DMS114 treated with DMSO at 0.1 percent for 48 hours (cell line): ENCODE measurements around the gene SPRY1.
A peak's percentile ranks its signal among the peaks of the same experiment; 100 is the strongest.

Source experiments
- DNase-seq: peaks from one replicate; lab custom pipeline; 2025; ENCODE audit not compliant: unreplicated experiment; lab: John Stamatoyannopoulos, UW

SPRY1 gene

DNA sequence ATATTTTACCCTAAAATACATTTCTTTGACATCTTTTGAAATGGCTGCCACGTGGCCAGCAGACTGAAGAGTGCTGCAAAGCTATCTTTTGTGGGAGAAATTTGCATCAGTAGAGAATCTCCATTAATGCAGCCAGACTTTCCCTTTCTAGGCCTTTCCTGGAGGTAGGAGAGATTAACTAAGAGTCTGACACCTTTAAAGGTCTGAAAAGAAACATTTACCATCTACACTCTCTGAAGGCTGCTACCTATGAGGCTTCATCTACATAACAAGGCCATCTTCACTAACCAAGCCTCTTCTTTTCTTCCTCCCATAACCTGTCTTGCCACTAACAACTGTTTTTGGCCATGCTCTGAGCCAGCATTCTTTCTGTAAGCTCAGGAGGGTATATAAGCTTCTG, 17.8 kb upstream of the SPRY1 start:
- no peak for DNase-seq

DNA sequence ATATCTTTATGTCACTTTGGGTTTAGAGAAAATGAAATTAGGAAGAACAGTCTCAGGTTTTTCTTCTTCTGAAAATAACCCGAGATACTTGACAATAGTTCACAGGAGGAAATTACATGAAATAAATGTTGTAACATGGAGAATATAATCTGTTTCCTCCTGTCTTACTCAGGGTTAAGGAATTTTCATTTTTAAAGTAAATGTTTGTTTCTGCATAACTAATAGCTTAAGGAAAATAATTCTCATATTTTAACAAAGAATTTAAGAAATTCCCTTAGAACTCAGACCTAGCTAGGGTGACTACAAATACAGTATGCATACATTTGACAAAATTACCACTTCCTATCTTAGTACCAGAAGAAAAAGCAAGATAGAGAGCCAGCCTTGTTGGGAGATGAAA, 17.2 kb upstream of the SPRY1 start:
- no peak for DNase-seq

DNA sequence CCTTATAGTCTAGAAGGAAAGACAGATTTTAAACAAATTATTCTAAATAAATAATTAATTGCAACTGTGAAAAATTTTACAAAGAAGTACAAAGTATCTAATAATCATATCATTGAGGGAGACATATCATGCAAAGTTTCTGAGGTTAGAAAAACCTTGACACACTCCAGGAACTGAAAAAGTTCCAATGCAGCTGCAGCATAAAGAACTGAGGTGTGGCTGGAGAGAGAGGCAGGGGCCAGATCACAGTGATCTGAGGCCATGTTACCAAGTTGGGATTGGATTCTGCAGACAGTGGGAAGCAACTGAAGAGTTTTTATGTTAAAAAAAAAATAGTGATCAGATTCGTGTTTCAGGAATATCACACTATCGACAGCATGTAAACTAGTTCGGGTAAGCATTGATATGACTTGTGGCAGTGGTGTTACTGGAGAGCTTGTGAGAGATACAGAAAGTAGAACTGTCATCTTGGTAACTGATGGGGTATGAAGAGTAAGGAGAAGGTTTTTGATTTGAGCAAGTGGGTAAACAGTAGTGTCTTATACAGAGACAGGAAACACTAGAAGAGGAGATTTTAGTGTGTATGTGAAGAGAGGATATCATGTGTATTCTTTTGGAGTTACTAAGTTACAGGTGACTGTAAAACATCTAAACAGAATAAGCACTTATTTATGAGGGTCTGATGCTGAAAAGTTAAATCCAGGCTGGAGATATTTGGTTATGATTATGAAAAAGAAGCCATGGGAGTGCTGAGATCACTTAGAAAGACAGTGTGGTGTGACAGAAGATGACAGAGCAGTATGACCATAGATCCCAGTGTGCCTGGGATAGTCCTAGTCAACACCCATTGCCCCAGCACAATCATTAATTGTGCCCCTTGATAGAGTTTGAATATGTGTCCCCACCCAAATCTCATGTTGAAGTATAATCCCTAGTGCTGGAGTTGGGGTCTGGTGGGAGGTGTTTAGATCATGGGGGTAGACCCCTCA, 15.6 kb upstream of the SPRY1 start:
- DNase-seq, result no peak

DNA sequence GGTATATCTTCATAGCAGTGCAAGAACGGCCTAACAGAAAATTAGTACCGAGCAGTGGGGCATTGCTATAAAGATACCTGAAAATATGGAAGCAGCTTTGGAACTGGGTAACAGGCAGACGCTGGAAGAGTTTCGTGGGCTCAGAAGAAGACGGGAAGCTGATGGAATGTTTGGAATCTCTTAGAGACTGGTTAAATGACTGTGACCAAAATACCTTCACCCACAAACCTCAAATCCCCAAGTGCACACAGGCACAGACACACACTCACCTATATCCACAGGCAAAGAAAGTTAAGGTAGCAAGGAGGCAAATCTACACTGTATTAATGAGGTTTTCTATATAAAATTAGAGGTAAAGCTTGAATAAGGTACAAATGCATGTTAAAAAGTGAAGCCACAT, 14.6 kb upstream of the SPRY1 start:
- no peak for DNase-seq

DNA sequence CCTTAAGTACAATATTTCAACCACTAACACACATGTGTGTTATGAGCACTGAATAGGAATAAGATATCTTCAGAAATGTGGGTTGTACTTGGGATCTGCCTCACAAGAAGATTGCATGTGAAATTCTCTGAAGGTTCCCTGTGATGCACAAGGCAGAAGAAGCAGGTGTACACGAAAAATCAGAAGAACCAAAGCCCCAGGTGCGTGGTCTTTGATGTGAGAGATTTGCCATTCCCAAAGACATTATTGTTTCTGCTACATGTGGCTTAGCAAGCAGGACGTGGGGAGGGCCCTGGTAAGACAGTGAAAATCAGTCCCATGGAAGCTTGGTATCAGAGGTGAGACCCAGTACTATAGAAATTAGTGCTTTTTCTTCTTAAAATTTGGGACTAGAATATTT, 13.0 kb upstream of the SPRY1 start:
- DNase-seq, result no peak

DNA sequence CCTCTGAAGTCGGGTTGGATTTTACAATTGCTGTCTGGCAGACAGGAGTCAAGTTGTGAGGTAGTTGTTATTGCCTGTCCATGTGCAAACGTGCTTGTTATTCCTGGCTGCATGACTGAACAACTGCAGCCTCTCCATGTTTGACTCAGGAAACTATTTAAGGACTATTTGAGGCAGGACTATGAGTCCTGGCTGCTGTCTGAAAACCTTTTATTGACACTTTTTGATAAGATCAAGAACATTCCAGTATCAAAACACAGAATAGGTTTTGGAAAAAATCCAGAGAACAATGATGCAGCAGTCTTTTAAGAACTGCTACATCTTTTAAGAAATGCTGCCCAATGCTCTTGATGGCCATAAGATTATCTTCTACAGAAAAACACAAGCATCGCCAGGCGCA, 10.0 kb upstream of the SPRY1 start:
- no peak for DNase-seq

DNA sequence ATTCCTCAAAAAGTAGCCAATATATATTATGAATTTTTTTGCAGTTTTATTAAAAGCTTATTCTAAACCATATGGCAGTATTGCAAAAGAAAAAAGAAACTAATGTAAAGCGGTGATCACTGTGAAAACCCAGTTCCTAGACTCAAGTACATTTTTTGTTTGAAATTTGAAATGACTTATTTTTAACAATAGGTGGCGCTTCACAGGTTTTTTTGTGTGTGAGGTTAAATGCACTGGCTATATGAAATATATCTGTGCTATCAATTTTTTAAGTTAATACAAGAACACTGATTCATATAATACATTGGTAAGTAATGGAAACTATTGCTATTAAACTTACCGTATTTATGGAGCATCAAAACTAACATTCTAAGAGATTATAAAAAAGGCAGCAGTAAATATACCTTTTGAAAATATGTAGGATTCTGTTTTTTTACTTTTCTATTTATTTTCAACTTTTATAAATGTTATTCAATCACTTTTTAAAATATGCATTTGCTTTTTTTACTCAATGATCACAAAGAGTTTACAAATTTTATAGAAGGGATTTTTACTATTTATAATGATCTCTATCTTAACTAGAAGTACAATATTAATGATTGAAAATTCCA, 5.6 kb upstream of the SPRY1 start:
- DNase-seq, result peak; percentile 21

DNA sequence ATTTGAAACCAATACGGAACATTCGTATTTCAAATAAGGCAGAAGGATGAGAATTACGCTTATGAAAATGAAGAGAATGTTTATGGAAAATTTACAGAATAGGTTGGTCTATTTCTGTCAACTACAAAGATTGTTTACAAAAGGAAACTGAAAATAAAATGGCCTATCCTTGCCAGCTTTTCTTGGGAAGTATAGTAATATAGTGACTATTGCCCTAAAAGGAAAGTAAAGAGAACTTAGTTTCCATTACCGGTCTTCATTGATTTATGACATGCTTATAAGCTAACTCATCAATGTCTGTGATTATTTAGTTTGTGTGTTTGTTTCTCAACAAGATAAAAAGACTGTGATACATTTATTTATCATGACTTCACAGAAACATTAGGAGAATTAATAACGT, 2.9 kb upstream of the SPRY1 start:
- no peak for DNase-seq

DNA sequence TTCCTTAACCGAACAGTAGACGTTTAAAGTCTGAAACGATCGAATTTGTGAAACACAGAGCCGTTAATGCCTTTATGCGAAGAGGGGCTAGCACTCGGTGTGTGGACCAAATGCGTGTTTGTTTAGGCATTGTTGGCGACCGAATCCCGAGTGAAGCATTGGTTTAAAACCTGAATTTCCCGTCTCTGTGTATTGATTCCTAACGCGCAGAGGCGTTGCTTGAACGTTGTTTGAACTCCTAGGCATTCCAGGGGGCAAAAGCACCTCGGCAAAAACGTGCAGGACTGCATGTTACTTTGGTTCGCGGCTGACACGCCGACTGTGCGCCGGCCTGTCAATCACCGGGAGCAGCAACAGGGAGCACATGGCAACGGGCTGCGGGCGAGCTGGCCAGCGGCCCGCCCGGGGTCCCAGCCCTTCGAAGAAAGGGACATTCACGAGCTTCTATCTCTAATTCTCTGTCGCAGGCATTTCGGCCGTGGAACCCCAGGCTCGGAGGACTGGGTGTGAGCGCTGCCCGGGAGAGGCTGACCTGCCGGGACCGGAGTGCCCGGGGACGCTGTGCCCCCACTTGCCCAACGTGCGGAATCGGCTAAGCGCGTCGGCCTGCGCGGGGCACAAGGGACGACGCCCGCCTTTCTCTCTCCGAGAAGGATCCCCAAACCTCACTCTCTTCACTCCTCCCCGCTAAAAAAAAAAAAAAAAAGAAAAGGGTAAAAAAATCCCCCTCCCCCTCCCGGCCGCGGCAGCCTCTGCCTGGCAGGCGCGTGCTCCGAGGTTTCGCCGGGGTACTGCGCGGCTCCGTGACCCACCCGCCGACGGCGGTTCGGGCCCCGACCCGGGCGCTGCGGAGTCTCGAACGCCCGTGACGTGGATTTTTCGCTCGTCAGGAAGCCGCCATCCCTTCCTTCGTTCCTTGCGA, 810 bp downstream of the SPRY1 start:
- no peak for DNase-seq

DNA sequence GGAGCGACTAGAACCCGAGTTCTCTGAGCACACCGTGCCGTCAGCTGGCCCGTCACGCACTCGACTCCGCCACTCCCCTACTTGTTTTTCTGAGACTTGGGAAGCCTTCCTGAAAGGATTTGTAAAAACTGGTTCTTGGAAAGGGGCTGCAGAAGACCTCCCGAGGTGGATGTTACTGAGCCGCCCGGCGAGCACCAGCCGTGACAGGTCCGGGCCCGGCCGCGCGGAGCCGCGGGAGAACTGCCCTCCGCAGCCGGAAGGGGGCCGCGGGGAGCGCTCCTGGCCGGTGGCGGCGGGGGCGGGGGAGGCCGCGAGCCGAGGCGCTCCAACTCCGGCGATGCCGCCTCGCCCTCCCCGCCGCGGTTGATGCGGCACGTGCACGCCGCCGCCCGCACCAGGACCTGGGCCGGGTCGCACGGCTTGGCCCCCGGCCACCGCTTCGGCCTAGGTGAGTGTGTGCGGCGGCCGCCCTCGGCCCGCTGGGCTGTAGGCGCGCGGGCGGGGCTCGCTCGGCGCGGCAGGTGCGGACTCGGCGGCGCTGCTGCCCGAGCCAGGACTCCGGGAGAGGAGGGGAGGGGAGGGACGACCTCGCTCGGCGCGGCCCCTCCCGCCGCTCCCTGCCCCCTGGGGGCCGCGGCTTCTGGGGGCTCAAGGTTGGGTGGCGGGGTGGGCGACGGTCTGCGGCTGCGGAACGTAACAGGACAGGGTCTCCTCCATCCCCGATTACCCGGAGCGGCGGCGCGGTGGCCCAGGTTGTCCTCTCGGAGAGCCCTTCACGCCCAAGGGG, 1.7 kb downstream of the SPRY1 start:
- DNase-seq, result no peak

DNA sequence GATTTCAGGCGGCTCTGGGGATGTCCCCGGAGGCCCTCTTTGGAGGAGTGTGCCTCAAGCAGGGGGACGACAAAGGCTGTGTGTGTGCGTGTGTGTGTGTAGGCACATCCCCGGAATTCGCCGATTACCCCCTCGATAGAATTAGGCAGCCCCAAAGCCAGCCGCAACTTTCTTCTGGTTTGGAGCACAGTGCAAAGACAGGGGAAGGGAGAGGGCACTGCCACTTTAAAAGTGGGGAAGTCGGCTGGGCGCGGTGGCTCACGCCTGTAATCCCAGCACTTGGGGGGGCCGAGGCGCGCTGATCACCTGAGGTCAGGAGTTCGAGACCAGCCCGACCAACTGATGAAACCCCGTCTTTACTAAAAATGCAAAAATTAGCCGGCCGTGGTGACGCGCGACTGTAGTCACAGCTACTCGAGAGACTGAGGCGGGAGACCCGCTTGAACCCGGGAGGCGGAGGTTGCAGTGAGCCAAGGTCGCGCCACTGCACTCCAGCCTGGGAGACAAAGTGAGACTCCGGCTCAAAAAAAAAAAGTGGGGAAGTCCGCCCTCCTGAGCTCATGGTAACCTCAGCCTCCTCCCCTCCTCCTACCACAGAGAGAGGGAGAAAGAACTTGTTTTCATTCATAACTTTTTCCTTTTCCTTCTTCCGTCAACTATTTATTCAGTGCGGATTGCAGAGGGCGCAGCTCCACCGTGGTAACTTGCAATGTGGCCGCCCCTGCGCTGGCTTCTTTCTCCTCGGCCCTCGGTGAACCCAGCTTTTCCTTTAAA, 2.4 kb downstream of the SPRY1 start:
- no peak for DNase-seq

DNA sequence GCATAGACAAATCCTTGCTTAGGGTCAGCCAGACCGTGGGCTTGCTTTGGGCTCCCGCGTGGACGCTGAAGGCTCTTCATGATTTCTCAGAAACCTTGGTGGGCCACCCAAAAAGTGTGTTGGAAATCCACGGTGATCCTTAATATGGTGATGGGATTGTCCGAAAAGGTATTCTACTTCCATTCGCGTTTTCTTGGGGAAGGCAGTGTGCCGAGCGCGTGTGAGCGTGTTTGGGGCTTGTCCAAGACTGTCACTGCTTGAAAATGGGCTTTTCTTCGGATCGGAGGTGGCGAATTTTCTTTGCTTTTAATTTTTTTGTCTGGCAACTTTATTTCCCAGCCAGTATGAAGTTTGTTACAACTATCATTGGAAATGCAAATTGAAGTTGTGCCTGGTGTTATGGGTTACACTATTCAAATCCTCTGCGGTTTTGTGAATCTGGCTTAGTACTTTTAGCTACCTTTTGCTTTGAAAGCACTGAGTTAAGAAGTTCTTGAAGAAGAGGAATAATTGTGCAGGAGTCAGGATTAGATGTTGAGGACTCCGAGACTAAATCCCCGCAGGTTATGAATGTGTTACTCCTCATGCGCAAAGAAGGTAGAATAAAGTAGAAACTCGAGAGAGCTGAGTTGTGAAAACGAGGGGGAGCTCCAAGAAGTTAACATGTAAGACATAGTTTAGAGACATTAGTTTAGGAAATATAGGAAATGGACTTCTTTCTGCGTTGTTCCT, 3.2 kb downstream of the SPRY1 start:
- no peak for DNase-seq

DNA sequence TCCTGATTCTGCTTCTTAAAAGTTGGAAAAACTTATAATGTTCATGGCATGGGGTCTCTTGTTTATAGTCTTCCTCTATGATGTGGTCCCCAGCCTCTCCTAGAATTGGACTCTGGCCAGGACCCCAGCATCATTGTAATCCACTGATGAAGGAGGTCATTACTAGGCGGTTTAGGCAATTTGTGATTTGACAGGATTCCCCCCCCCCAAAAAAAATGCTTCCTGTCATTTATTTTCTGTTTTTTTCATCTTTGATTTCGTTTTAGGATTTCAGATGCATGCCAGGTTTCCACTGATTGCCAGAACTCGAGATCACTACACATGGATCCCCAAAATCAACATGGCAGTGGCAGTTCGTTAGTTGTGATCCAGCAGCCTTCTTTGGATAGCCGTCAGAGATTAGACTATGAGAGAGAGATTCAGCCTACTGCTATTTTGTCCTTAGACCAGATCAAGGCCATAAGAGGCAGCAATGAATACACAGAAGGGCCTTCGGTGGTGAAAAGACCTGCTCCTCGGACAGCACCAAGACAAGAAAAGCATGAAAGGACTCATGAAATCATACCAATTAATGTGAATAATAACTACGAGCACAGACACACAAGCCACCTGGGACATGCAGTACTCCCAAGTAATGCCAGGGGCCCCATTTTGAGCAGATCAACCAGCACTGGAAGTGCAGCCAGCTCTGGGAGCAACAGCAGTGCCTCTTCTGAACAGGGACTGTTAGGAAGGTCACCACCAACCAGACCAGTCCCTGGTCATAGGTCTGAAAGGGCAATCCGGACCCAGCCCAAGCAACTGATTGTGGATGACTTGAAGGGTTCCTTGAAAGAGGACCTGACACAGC, 4.9 kb downstream of the SPRY1 start:
- no peak for DNase-seq

DNA sequence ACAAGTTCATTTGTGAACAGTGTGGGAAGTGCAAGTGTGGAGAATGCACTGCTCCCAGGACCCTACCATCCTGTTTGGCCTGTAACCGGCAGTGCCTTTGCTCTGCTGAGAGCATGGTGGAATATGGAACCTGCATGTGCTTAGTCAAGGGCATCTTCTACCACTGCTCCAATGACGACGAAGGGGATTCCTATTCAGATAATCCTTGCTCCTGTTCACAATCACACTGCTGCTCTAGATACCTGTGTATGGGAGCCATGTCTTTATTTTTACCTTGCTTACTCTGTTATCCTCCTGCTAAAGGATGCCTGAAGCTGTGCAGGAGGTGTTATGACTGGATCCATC, 5.5 kb downstream of the SPRY1 start:
- no peak for DNase-seq

DNA sequence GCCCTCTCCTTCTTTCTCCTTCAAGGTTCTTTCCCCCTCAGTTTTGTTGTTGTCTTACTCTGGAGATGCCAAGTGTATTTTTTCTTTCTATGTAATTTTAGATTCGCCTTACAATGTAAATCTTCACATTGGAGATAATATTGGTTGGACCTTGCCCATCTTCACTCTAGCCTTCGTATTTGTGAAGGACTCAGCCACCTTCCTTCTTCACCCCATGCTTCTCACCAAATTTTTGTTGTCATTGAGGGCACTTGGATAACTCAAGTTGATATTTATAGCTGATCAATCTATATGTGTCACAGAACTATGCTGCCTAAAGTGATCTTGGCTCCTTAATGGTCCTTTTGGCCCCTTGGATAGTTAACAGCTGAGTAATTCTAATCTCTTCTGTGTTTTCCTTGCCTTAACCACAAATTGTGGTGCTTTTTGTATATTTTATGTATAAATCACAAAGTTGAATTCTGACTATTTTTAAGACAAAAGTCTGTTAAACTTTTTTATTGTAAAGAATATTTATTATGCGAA, 6.5 kb downstream of the SPRY1 start:
- DNase-seq, result no peak

DNA sequence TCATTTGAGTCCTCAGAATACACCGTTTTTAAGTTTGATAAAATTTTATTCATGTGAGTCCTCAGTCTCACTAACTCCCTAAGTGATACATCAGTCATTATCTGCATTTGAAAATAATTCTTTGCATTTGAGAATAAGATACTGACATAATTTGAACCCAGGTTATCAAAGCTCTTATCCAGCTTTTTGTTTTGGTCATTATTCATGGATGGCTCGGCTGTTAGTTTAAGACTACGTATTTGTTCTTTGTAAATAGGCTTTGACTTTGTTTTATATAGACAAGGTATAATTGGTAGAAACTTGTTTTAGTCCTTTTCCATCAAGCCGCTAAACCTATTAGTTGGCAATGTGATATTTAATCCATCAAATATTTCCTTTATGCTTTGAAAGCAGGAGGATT, 7.9 kb downstream of the SPRY1 start:
- no peak for DNase-seq

DNA sequence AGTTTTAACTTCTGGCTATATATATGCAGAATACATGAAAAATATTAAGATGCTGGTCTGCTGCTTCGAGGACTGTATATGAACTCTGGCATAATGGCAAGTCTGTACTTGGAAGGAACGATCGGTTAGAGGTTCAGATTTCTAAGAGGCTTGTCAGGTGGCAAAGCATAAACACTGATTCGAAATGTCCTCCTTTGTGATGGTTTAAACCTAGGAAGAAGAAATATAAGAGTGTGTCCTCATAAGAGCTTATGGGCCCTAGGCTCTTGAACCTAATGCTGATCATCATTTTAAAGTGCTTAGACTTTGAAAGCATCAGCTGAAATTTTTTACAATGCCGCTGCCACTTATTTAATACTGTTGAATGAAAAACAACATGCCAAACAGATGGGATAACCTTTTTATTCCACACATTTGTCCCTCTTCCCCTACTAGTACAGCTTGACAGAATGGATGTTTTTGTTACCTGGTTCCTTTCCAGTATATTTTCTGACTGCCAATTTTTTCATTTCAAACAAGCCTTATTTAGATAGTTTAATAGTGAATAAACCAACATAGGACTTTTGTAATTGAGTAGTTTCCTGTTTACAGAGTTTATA, 8.8 kb downstream of the SPRY1 start:
- no peak for DNase-seq

DNA sequence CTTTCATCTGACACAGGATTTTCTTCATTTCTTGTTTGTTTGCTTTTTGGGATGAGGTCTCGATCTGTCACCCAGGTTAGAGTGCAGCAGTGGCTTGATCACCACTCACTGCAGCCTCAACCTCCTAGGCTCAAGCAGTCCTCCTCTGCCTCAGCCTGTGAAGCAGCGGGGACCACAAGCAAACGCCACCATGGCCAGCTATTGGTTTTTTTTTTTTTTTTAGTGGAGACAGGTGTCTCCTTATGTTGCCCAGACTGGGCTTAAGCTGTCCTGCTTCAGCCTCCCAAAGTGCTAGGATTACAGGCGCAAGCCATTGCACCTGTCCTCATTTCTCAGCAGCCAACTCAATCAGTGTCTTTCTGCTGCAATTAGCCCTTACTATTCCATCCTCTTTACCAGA, 10.3 kb downstream of the SPRY1 start:
- DNase-seq, result no peak
